HG03571 (cell line): ENCODE data around the gene GTF2H4.
"Not testable (repeated sequence)": the region's sequence is repeated elsewhere in the genome, so short reads cannot be mapped to it uniquely, and the experiment has no call there.

ENCODE experiments used
- ATAC-seq: cut with Tn5 transposase; IDR thresholded peaks from one replicate; pipeline ENCODE4 v1.9.1; 2021; ENCODE audit not compliant: unreplicated experiment

Gene GTF2H4

DNA sequence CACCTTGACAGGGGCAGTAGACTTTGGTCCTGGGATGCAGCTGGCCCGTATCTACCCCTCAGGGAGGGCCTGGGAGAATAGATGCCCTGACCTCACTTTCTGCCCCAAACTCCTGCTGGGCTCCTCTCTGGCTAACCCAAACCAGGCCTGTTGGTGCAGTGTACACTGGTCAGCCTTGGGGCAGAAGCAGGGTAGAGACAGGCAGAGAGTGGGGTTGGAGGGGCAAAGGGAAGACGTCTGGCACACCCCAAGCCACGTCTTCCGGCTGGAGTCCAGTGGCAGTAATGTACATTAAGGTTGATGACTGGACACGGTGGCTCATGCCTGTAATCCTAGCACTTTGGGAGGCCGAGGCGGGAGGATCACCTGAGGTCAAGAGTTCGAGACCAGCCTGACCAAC lies 14.3 kb upstream of the GTF2H4 start:
- ATAC-seq, result no peak

- no peak for ATAC-seq
Observed at GRCh38 chr6:30894381-30894780, 13.6 kb upstream of the GTF2H4 start.

GRCh38 chr6:30894935-30895334 lies 13.1 kb upstream of the GTF2H4 start:
- ATAC-seq, result no peak

DNA sequence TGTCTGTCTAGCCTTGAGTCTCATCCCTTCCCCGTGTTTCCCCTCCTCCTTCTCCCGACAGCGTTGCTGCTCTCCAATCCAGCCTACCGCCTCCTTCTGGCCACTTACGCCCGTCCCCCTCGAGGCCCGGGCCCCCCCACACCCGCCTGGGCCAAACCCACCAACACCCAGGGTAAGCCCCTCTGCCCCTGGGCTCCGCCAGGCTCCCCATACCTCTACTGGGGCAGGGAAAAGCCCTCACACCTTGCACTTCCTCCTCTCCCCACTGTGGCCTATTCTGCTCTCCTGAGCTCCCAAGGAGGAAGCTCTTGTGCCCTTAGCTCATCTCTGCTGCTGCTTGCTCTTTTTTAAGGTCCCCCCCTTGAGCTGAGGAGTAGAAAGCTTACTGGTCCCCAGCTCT lies 12.7 kb upstream of the GTF2H4 start:
- no peak for ATAC-seq

- no peak for ATAC-seq
Observed at GRCh38 chr6:30896541-30896940, 11.5 kb upstream of the GTF2H4 start.

GRCh38 chr6:30897882-30898281 lies 10.1 kb upstream of the GTF2H4 start:
- no peak for ATAC-seq

GRCh38 chr6:30898750-30899360 lies 9.2 kb upstream of the GTF2H4 start:
- ATAC-seq, result no peak

DNA sequence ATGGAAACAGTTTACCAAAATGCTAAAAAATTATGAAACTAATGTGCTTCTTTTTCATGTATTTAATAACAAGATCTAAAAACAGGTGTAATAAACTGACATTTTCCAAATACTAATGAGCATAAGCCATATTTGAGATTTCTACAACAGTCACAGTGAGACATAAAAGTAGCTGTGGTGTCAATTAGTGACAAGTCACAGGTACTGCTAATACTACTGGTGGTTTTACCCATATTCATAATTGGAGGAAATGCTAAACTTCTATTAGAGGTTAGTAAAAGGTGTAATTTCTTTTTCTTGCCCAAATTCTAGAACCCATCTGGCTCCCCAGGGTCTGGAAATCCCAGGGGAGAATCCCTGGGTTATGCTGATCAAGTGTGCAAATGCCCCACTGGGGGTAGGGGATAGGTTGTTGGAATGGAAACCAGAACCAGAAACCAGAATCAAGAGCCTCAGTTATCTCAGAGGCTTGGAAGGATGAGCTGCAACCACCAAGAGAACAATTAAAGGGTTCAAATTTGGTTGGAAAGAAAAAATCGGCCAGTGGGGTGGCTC lies 7.1 kb upstream of the GTF2H4 start:
- ATAC-seq, result no peak

- ATAC-seq, result no peak
Observed at GRCh38 chr6:30901436-30901835, 6.6 kb upstream of the GTF2H4 start.

GRCh38 chr6:30902196-30902595 lies 5.8 kb upstream of the GTF2H4 start:
- ATAC-seq, result not testable (repeated sequence)

GRCh38 chr6:30902709-30903108 lies 5.3 kb upstream of the GTF2H4 start:
- no peak for ATAC-seq

- no peak for ATAC-seq
Observed at GRCh38 chr6:30903236-30903635, 4.8 kb upstream of the GTF2H4 start.

GRCh38 chr6:30907290-30907757 lies 683 bp upstream of the GTF2H4 start:
- not testable (repeated sequence) for ATAC-seq

GRCh38 chr6:30908700-30909099 lies 693 bp downstream of the GTF2H4 start:
- ATAC-seq, result no peak

GRCh38 chr6:30910473-30910872 lies 2.5 kb downstream of the GTF2H4 start:
- ATAC-seq, result not testable (repeated sequence)

DNA sequence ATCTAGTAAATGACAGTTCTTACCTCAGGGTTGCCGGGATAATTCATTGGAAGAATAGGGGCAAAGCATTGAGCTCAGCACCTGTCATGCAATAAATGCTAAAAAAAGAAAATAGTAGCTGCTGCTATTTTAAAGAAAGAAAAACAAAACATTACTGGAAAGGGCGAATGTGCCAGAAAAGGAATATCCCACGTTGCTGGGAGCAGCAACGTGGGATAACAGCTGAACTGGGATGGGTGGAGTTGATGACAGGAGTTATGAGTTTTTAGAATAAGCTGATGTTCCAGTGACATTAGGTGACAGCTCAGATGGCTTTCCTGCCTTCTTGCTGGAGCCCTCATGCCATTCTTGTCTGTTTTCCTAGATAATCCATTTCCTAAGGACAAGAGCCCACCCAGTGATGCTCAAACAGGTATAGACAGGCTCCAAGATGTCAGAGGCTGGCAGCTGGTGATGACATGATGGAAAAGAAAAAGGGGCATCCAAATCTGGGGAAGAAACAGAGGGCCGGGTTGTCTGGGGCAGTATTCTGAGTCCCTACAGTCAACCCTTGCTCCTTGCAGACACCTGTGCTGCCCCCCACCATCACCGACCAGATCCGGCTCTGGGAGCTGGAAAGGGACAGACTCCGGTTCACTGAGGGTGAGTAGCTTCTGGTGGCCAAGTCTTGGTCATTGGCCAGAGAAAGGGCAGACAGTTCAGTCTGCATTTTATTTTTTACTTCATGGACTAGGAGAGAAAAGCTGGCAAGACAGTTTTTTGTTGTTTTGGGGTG lies 4.9 kb downstream of the GTF2H4 start:
- ATAC-seq, result no peak

- ATAC-seq, result peak; percentile 21
Observed at GRCh38 chr6:30913721-30914075, 5.7 kb downstream of the GTF2H4 start.

DNA sequence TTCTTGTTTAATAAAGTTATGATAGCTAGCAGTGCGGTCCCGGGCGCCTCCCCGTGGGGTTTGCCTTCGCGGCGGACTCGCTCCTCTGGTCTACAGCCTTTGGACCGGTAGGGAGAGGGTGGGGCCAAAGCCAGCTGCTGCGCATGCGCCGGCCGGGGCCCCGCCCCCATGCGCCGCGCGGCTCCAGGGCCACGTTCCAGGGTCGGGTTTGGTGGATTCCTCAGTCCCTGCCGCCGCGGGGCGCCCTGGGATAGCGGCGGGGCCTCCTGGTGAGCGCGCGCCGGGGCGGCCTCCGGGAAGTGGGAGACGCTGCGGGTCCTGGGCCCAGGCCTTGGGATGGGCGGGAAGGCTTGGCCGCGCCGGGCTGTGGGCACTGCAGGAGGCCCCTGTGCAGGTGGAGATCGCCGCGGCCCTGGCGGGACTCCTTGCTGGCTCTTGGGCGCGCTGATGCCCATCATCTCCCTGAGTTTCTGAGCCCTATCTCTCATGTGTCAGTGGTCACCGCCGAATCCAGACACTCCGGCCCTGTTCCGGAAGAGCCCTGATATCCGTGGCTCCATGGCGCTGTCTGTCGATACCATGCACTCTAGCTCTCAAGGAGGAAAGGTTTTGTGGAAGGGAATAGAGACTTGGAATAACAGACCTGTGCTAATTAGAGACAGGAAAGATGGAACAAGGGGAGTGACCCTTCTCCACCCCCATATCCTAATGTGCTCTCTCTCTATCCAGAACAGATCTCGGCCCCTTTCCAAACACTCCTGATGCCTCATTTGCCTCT lies 6.3 kb downstream of the GTF2H4 start, which contains the start of gene VARS2:
Gene VARS2, plus strand, starts transcription at position 163 of the 778 bp plus-strand sequence. Its CDS starts 599 bp downstream, at position 762.
- peak; percentile 79 for ATAC-seq

GRCh38 chr6:30914854-30915590 lies 7.0 kb downstream of the GTF2H4 start:
- no peak for ATAC-seq

- no peak for ATAC-seq
Observed at GRCh38 chr6:30915591-30915946, 7.6 kb downstream of the GTF2H4 start.

- ATAC-seq, result no peak
Observed at GRCh38 chr6:30917041-30917440, 9.0 kb downstream of the GTF2H4 start.
